Measurements from ENCODE around the gene ATMIN.
A peak's percentile ranks its signal among the peaks of the same experiment; 100 is the strongest.

The ATMIN gene

DNA sequence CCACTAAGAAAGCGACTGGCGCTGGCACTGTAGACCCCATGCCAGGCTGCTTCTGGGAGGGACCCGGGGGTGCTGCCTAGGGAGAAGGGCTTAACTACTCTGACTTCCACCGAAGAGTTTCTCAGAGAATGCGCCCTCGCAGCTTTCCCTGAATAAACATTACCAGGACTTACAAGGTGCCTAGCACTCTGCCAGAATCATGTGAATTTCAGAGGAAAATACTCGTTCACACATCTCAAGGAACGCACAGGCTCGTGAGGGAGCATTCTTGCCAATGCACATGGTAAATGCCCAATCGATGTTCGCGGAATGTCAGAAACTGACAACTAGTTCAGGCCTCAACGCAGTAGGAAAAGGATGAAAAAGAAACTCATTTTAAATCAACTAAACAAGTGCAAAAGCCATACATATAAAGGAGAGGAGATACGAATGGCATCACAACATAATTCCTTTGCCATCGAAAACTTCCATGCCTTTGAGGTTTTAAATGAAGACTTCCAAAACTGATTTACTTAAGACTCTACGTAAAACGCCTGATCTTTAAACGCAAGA is 30.0 kb upstream of the ATMIN start:
- no peak for DNase-seq (ENCODE audit: low read depth in 2 of 2)

DNA sequence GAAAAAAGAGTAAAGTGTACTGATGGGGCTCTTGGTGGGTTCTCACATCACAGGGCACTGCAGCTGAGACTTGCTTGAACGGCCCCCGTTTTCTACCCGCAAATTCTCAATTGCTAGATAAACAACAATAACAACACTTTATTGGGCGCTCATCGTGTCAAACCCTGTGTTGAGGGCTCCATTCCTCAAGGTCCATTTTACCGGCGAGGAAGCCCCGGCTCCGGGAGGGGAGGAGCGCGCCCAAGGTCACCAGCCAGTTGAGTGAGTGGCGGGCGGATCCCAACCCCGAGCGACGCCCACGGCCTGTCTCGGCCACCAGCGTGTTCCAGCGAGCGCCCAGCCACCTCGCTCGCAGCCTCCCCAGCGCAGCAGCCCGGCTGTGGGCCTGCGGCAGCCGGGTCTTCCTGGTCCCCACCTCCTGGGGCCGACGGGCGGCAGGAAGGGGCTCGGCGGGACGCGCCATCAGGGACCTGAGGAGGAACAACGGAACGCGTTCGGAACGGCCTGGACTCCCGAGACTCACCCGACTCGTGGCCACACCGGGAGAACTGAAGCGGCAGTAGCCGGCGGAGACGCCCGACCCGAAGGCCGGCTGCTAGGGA is 29.3 kb upstream of the ATMIN start:
- peak; percentile 60 to 73 for DNase-seq (ENCODE audit: low read depth in 2 of 2)

DNA sequence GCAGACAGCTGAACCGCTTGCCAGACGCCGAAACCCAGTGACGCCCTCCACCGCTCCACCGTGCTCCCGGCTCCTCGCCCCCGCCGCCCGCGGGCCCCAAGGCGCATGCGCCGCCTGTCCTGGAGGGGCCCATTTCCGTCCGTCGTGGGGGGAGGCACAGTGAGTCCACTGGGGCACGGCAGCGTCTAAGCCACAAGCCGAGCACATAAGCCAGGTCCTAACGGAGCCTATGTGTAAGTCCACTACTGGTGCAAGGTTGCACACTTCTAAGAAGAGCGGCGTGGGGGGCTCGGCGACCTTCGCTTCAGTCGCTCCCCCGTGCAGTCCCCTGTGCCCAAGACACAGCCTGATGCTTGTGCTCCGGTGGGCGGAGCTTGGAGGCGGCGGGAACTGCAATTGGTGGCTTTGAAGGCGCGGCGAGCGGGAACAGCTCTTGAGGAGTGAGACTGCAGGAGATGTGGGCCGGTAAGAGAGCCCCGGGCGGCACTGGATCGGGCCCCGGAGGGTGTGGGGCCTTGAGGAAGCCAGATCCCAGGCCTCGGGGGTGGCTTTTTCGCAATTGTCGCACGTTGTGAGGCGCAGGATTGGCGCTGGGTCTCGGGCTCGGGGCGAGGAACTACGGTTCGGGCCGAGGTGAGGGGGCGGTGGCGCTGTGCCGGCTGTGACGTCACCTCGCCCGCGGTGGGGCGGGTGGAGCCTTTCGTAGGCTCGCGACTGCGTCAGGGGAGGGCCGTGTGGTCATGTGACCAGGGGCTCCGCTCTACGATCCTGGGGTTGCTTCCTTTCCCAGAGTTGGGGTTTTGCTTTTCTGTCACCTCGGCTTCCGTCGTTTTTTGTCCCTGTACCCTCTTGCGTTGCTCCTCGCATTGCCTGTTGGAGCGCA is 28.6 kb upstream of the ATMIN start, which contains the start of the genes CENPN and CMC2:
CENPN (plus strand) TSS at position 402 of the 883 bp plus-strand sequence. CDS start 4,726 bp downstream, outside the sequence.
CMC2 (minus strand) TSS at position 73 of the 883 bp plus-strand sequence. CDS start 9,491 bp downstream, outside the sequence.
- peak; percentile 92 to 96 for DNase-seq (ENCODE audit: low read depth in 2 of 2)

DNA sequence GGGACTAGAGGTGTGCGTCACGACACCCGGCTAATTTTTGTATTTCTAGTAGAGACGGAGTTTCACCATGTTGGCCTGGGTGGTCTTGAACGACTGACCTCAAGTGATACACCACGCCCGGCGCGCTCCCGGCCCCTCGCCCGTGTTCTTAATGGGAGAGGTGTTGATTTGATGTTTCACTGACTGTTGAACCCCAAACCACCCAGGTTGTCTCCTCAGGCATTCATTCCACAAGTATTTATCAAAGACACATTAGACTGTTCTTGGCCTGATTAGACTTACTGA is 27.2 kb upstream of the ATMIN start:
- DNase-seq (ENCODE audit: low read depth in 2 of 2), result no peak

DNA sequence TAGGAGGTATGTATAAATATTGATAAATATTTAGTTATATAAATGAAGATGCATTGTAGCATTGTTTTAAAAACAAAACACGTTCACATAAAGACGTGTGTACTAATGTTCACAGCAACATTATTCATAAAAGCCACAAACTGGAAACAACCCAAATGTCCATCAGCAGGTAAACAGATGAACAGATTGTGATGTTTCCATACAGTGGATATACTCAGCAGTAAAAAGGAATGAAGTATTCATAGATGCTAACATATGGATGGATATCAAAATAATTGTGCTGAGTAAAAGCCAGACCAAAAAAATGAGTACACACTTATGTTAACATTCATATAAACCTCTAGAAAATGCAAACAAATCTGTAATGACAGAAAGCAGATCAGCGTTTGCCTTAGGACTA is 22.7 kb upstream of the ATMIN start:
- DNase-seq (ENCODE audit: low read depth in 2 of 2), result no peak

DNA sequence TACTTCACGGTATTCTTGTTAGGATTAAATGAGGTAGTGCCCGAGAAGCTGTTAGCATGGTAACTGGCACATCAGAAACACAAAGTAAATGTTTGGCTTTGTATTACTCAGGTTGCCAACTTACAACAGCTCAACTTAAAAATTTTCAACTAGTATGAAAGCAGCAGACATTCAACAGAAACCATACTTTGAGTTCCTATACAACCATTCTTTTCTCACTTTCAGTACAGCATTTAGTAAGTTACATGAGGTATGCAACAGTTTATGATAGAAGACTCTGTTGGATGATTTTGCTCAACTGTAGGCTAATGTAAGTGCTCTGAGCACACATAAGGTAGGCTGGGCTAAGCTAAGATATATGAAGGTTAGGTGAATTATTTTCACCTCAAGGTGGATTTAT is 21.0 kb upstream of the ATMIN start:
- DNase-seq (ENCODE audit: low read depth in 2 of 2), result no peak

DNA sequence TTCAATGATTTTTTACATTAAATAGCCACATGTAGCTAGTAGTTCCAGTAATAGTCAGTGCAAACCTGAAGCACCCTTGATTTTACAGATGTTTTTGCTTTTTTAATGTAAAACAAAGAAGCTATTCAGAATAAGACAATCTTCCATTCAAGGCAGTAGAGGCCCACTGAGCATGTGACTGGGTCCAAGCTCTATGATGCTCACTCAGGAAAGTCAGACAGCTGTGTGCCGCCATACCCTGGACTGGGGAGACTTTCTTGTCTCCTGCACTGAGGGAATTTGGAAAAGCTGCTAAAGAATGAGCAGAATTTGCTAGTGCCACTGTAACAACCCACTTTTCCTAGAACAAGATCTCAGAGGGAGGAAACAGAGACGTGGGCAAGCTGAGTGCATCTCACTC is 17.1 kb upstream of the ATMIN start:
- DNase-seq (ENCODE audit: low read depth in 2 of 2), result no peak

DNA sequence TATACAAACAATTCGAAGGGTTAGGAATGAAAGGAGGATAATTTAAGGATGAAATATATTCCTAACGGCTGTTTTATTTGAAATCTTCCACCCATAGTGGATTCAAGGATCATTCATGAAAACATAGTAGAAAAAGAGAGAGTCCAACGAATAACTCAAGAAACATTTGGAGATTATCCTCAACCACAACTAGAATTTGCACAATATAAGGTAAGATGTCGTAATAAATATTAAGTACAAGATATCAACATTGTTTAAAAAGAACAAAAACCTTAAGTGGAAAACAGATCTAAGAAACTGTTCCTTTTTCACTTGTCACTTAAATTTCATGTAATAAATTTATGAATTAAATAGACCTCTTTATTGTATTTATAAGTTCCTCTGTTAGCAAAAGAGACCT is 9.2 kb upstream of the ATMIN start:
- no peak for DNase-seq (ENCODE audit: low read depth in 2 of 2)

DNA sequence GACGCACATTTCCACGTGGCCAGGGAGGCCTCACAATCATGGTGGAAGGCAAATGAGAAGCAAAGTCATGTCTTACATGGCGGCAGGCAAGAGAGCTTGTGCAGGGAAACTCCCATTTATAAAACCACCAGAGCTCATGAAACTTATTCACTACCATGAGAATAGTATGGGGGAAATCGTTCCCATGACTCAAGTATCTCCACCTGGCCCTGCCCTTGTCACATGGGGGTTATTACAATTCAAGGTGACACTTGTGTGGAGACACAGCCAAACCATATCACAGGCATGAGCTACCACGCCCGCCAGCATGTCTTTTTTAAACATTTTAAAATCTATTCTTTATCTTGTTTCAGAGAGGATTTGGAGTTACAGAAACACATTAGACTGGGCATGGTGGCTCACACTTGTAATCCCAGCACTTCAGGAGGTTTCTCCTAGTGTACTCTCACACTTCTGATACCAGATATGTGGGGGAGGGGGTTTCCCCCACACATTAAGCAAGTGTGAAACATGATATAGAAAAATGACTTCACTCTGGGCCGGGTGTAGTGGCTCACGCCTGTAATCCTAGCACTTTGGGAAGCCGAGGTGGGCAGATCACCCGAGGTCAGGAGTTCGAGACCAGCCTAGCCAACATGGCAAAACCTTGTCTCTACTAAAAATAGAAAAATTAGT is 5.6 kb upstream of the ATMIN start:
- DNase-seq (ENCODE audit: low read depth in 2 of 2), result no peak

DNA sequence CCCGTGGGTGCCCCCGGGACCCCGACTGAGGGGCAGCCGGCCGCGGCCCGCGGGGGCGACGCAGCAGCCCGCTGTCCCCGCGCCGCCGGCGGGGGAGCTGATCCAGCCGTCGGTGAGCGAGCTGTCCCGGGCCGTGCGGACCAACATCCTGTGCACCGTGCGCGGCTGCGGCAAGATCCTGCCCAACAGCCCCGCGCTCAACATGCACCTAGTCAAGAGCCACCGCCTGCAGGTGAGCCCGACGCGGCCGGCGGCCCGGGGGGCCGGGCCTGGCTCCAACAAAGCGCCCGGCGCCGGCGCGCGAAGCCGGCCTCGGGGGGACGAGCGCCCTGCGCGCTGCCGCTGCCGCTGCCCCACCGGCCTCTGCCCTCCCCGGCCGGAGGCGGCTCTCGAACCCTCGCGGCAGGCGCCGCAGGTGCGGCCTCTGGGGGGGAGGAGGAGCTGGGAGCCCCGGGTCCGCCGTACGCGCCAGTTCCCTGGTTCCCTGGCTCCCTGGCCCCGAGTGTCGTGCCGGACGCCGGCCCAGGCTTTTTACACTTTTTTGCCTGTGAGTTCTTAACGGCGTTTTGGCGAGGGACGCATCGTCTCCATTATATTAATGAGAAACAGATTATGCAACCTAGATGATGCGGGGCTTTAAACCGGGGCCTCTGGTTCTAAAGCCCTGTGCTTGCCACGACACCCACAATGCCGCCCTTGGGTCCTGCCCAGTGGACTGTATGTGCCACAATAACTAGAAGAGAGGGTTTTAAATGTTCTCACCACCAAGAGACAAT is 521 bp downstream of the ATMIN start:
- peak; percentile 12 to 28 for DNase-seq (ENCODE audit: low read depth in 2 of 2)

DNA sequence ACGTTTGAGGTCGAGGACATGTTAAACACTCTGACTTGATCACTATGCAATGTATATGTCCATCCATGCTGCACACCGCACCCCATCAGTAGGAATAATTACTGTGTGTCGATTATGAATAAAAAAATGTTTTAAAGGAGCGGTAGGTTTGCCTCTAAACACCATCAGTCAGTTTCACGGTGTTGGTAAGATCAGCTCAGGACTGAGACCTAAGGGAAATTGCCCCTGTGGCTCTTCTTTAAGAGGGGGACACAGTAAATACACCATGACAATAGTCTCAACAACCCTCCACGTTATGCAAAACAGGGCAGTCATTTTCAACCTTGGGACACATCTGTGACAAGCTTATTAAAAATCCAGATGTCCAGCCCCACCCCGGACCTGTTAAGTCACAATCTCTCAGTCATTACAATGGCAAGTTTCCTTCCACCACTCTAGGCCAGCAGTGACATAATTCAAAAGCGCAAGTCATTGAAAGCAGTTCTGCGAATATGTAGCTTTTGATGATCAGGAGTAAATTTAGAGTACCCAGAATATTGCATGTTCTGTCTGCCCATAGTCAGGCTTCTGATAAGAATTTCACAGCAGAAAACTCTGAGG is 1.2 kb downstream of the ATMIN start:
- DNase-seq (ENCODE audit: low read depth in 2 of 2), result no peak

DNA sequence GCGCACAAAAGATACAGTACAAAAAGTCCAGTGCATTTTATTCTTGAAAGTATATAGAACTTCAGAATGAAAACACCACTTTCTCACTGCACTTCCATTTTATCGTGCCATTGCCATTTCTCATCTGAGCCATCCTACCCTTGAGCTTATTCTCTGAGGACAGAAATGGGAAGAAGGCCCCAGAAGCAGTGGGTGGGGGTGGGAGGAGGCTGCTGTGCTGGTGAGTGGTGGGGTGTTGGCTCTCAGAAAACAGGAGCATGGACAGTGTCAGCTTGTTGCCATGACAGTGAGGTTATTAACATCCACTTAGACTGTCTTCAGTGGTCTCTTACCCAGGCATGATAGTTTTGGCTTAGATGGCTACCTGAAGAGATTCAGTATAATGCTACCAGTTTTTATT is 4.5 kb downstream of the ATMIN start:
- no peak for DNase-seq (ENCODE audit: low read depth in 2 of 2)

DNA sequence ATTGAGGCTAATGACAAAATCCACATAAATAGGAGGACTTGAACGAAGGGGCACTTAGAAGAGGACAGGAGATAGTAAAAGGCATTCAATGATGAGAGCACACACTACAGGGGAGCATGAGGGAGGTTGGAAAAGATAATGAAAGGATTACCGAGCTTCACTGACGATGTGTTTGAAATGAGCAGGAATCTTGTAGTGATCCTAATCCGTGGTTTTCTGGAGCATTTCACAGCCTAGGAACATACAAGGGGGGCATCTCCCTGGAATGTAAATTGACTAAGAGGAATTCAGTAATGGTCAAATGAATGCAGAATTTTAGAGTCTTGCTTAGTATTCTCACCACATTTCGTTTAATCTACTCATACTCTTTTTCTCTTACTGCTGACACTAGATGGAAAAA is 5.2 kb downstream of the ATMIN start:
- no peak for DNase-seq (ENCODE audit: low read depth in 2 of 2)

DNA sequence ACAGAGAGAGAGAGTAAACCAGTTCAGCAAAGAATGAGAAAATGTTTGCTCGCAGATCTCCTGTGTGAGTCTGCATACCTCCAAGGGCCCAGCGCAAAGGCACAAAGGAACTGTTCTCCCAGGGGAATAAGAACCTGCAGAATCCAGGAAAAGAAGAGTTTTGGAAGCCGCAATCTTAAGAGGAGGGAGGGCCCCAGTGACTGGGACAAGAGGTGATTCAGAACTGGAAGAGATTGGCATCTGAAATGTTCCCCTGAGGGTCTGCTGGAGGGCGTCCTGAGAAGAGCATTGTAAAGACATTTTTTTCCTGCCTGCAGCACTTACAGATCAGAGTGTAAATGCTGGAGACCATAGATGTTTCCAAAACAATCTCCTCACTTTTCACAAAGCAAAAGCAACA is 6.1 kb downstream of the ATMIN start:
- no peak for DNase-seq (ENCODE audit: low read depth in 2 of 2)

DNA sequence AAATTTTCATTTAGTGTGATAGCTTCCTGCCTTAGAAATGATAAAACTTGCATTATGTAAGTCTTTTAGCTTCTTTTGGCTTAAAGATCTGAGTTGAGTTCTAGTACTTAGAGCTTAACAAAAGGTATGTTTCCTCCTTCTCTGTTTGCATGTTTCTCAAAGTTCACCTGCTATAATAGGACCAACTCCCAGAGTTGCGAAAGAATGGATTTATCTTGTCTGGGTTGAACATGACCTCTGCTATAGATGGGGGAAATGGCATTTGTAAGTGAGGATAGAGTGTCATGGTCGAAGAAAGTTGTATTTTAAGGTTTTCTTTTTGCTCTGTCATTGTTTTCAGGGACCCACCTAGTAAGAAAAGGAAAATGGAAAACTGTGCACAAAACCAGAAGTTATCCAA is 7.2 kb downstream of the ATMIN start:
- no peak for DNase-seq (ENCODE audit: low read depth in 2 of 2)

DNA sequence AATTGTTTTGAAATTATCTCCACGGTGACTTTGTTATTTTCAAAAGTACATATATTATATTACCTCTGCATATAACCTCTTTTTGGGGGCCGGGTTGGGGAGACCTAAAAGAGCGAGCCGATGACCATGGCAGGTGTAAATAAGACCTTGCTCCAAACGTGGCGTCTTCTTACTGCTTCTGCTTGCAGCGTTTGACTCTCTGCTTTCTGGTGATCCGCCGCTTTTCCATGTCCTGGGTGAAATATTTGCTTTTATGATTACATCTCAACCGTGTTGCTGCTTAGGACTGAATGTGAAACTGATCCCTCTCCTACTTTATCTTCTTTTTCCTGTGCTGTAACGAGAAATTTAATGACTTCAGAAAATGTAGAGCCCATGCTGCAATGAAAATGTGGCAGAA is 18.1 kb downstream of the ATMIN start:
- no peak for DNase-seq (ENCODE audit: low read depth in 2 of 2)

DNA sequence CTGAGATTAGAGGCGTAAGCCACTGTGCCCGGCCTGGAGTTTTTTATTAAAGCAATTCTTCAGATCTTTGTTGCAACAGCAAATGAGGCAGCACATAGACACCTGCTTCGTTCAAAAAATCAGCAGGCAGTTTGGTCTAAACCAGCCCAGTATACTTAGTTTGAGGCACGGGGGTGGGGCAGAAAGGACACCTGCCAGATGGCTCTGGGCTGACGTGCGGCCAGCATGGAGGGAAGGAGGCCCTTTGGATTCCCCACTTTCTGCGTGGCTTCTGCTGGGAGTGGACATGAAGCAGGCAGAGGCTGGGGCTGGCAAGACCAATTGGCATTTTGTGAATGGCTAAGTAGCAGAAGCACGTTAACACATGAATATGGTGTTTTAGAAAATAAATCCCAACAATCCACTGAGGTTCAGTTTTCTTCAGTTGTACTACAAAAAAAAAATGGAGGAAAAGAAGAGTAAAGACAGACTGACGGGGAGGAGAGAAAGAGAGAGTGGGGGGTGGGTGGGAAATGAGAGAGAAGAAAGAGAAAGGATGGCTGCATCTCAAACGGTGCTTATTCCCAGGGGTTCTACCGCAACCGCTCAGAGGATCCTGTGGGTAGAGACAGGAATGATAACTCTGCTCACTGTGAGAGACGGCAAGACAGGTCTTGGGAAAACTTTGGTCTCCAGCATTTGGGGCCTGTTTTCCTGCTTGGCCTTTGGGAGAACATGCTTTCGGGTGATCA is 25.1 kb downstream of the ATMIN start:
- DNase-seq (ENCODE audit: low read depth in 2 of 2), result no peak

DNA sequence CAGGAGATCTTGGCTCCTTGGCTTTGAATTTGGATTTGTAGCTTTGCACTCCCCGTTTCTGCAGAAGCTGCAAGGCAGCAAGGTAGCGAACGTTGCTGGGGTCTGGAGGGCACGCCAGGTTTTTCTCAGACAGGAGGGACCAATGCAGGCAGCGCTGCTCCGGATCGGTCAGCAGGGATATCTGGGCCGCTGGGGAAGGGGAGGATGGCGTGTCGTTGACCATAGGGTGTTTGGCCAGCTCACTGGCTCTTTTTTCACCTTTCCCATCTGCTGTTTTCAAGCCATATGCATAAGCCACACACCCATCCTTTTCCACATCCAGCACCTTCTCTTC is 25.6 kb downstream of the ATMIN start:
- no peak for DNase-seq (ENCODE audit: low read depth in 2 of 2)

DNA sequence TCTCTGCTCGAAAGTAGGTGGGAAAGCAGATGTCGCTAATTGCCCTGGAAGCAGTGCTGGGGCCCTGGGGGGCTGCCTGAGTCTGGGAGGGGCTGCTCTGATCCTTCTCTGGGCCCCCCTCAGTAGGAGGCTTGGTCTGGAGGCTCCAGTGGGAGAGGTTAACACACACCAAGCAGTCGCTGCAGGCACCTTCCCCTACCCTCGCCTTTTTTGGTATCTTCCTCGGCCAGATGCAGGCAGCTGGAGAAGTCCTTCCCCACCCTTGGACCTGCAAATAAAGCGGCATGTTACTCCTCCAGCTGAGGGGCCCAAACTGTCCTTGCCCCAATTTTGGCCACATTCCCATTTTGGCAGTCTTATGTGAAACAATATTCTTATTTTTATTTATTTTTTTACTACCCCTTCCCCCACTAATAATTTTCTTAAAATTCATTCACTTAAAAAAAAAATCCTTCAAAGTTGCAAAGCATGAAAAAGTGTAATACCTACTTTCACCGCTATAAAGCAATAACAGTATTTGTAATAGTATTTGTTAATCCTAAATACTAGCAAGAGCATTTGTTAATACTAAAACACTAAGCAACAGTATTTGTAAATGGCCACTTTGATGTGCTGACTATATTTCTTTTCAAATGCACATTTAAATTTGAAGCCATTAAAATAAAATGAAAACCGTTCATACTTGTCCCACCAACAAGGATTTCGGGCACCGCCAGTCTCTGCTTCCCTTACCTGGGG is 26.4 kb downstream of the ATMIN start:
- DNase-seq (ENCODE audit: low read depth in 2 of 2), result no peak

DNA sequence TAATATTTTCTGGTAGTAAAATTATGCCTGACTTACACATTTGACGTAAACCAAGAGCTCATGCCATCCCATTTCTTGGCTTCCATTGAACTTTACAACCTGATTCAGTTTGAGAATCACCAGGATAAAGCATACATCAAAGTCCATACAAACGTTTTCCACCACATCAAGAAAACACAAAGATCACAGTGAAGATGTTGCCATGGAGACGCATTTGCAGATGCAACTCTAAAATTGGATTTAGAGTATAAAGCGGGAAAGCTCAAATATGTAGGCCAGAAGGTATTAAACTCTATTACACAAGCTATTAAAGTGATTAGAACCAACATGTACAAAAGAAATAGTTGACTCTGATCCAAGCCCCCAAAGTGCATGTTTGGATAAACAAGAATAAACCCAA is 31.0 kb downstream of the ATMIN start:
- DNase-seq (ENCODE audit: low read depth in 2 of 2), result no peak

Measured in stimulated activated CD4-positive, alpha-beta T cell treated with anti-CD3 and anti-CD28 coated beads, Interleukin-4, amount 100 ng/mL, for 48 hours (primary cell).